Right lung (tissue), 5 donors: ENCODE measurements around the gene MGME1. TPM values are rescaled to one million over a fixed set of nuclear protein-coding genes. Genes with fewer than 3 reads are reported as not detected.

Experiments
- DNase-seq, 2 donors: peaks; one replicate each; pipeline ENCODE4 v3.0.0-alpha.2; 2013
- polyA plus RNA-seq, 5 donors: library from polyadenylated mRNA; unstranded; fragments of 120-200 nt; gene quantifications; one replicate each; pipeline versions ENCODE4 v1.2.1 to v1.2.3, GENCODE V29; 2013; ENCODE audit warnings: inconsistent platforms in 1 of 5, low replicate concordance in 1 of 5; ENCODE audit not compliant: insufficient read length in 5 of 5, insufficient read depth in 1 of 5

Gene MGME1
- polyA plus RNA-seq, 5 donors = 26.1 to 47.2 (median 34.2) TPM

DNA sequence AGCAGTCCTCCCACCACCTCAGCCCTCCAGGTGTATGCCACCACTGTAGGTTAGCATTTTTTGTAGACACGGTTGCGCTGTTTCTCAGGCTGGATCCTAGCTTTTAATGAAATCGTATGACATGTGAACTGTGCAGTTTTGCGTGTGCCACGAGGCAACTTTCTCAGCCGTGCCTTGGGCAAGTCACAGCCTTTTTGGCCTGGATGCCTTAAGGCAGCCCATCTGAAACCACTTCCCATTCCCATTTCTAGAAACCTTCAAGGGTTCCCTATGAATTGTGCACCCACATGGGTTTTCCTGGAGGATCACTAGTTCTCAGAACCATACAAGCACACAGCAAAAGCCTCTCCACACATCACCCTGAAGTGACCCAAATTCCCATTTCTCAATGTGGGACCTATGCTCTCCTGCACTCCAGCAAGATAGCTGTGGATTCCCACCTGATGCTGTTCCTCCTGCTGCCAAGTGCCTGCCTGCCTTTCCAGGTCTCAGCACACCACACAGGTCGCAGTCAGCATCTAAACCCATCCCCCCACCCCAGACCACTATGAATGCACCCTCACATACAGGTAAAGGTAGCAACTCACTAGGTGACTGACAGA, 29.1 kb upstream of the MGME1 start:
- no peak for DNase-seq

GRCh38 chr20:17940224-17940971, 28.4 kb upstream of the MGME1 start:
- no peak for DNase-seq

DNA sequence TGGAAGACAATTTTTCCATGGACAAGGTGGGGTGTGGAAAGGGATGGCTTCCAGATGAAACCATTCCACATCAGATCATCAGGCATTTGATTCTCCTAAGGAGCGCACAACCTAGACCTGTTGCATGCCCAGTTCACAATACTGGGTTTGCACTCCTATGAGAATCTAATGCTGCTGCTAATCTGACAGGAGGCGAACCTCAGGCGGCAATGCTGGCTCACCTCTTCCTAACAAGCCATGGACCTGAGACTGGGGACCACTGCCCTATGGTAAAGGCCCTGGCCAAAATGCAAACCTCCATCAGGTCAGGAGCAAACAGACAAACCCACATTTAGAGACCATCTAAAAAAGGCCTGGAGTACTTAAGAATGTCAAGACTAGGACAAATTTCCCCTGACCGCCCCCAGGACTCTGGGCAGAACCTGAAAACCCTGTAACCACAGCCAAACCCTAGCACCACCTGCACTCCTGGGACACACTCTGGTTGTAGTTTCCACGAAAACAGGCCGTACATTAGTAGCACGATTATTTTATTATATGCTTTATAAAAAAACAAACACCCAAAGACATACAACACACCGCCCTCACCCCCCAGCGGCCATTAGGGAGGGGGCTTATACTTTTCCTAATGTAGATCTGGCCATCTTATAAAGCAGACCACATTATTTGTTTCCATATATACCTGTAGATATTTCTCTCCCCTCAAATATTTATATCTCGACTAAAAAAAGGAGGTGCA, 27.6 kb upstream of the MGME1 start:
- DNase-seq = no peak

GRCh38 chr20:17941826-17942196, 27.0 kb upstream of the MGME1 start:
- DNase-seq = no peak

DNA sequence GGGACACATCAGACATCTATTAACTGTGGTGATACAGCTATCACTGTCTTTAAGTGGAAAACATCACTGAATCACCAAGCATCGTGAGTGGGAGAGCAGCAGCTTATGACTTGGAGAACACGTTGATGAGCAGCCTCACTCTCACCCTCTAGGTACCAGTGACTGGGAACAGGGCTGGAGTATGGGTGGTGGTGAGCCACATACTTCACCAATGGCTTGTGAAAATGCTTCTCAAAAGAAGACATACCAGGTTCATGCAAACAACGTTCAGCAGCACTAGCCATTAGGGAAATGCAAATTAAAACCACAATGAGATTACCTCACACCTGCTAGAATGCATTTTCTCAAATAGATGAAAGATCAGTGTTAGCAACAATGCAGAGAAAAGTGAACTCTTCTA, 25.5 kb upstream of the MGME1 start:
- no peak for DNase-seq

GRCh38 chr20:17944854-17945474, 23.9 kb upstream of the MGME1 start:
- no peak for DNase-seq

GRCh38 chr20:17946040-17946439, 22.8 kb upstream of the MGME1 start:
- no peak for DNase-seq

DNA sequence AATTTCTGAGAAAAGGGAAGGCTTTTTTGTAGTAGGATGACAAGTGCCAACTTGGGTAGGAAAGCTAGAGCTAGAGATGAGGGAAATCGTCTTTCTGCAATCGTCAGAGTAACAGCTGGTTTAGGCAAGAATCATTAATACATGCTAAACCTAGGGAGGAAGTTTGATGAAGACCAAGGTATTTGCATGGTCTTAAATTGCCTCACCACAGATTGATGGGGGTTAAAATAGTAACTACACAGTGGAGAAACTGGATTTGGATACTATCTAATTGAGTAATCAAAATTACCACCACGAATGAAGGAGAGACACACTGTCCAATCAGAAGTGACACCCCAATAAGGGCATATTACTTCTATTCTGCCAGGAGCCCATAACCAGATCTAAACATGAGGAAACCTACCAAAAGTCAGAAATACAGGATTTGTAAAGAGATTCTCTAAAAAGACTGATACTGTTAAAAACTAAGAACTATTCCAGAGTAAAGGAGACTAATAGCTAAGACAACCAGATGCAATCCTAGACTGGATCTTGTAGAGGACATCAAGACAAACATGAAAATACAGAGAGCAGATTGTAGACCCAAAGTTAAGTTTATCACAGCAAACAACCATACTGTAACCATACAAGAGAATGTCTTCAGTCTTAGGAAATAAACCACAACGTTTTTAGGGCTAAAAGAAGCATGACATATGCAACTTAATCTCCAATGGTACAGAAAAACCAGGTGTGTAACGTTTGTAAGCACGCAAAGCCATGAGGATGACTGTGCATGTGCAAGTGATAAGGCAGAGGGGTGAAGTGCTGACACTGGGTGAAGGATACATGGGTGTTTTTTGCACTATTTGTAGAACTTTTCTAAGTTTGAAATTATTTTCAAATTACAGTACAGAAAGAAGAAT, 22.0 kb upstream of the MGME1 start:
- no peak for DNase-seq

- no peak for DNase-seq
Observed at GRCh38 chr20:17947474-17947815, 21.4 kb upstream of the MGME1 start.

DNA sequence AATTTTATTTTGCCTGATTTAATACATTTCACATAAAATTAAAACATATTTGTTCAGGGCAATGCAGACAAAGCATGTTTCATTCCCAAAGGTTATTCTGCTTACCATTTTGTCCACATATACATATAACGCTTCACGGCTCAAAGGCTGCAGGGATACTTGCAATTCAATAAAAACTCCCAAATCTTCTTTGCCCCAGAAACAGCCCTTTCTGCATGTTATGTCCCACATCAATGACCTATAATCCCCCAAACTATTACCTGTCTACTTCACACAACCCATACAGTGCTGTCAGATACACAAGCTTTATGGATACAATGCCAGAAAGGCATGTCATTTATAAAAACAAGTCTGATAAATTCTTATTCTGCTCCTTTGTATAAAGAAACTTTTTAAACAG, 20.4 kb upstream of the MGME1 start:
- no peak for DNase-seq

GRCh38 chr20:17949899-17950298, 18.9 kb upstream of the MGME1 start:
- DNase-seq = no peak

- DNase-seq = no peak
Observed at GRCh38 chr20:17950670-17951069, 18.1 kb upstream of the MGME1 start.

- DNase-seq = no peak
Observed at GRCh38 chr20:17951323-17951722, 17.5 kb upstream of the MGME1 start.

DNA sequence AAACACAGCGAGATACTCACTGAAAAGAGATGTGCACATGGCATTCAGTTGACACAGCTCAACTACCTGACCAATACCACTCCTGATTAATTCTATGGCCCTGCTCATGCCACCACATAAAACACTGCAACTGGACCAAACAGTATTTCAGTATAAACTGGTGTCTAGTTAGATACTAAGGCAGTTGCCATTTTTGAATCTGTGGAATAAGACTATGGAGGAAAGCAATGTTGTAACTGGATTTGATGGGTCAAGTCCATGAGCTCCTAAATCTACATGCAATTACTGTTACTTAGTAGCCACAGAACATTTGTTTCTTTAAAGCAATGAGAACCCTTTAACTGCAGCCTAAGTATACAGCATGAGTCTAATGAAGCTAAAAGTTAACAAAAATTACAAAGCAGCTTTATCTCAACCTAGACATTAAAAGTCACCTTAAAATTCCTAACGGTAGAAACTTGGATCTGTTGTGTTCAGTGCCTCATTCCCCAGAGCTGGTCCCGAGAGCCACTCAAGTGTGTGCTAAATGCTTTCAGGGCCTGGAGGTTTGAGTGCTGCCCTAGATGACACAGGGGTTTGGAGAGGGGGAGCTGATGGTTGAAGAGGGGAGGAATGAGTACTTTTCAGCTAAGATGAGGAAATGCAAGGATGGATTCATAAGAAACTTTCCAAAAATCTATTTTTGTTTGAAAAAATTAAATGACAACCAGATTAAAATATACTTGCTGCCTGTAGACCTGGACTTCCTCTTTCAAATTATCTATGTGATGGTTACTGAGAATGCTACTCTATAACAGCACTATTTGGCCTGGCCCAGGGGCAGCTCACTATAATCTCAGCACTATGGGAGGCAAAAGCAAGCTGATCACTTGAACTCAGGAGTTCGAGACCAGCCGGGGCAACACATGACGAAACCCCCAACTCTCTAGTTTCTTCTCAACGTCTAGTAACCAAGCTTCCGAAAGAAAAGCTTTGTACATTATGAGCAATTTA, 15.8 kb upstream of the MGME1 start:
- no peak for DNase-seq

DNA sequence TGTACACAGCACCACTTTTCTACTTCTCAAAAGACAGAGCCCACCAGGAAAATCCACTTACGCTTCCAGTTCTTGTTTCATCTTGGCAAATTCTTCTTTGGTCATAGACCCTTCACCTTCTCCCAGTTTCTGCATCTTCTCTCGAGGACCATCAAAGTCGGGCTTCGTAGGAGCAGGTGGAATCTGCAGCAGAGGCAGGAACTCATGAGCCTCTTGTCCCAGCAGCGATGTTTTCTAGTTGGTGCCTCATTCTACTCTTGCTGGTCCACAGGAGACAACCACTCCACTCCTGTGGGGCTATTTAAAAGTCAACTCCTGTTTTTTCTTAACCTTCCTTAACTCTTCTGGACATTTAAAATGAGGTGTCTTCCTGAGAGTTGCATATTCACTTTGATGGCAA, 14.9 kb upstream of the MGME1 start:
- DNase-seq = no peak

GRCh38 chr20:17955302-17955701, 13.5 kb upstream of the MGME1 start:
- DNase-seq = no peak

- no peak for DNase-seq
Observed at GRCh38 chr20:17956099-17956685, 12.6 kb upstream of the MGME1 start.

- DNase-seq = no peak
Observed at GRCh38 chr20:17957505-17958363, 11.1 kb upstream of the MGME1 start.
